DND-41 (cell line): ENCODE measurements around the gene CCL25.

Experiments
- ATAC-seq: fragments of 200-7000 bp; cut with Tn5 transposase; 3 replicates; pipeline ENCODE4 v1.9.1; 2021; ENCODE audit warnings: low read depth; ENCODE audit not compliant: insufficient read depth
- DNase-seq: peaks from one replicate; pipeline ENCODE4 v3.0.0-alpha.2; 2020
- H2AFZ ChIP-seq: 2 replicates; pipeline ENCODE4 v1.6.0; 2012; ENCODE audit warnings: low read depth, low read length
- H3K27ac ChIP-seq: 2 replicates; pipeline ENCODE4 v1.5.1; 2012; ENCODE audit warnings: low read length, inconsistent platforms
- H3K27me3 ChIP-seq: fragments of 200-600 bp; sonication (generic); 2 replicates; pipeline ENCODE4 v1.6.0; 2012; ENCODE audit warnings: low read length, mild to moderate bottlenecking, inconsistent platforms; ENCODE audit not compliant: insufficient read depth, poor library complexity
- H3K36me3 ChIP-seq: 2 replicates; pipeline ENCODE4 v1.5.1; 2012; ENCODE audit warnings: low read length, inconsistent platforms; ENCODE audit not compliant: insufficient read depth
- H3K4me1 ChIP-seq: 2 replicates; pipeline ENCODE4 v1.5.1; 2012; ENCODE audit warnings: mild to moderate bottlenecking, low read length; ENCODE audit not compliant: insufficient read depth
- H3K4me2 ChIP-seq: 2 replicates; pipeline ENCODE4 v1.6.0; 2012; ENCODE audit warnings: mild to moderate bottlenecking, moderate library complexity, low read length, inconsistent platforms; ENCODE audit not compliant: insufficient read depth
- H3K4me3 ChIP-seq, 2 experiments: fragments of 200-600 bp in 1 of 2; shearing (Covaris generic) in 1 of 2; 2 replicates each; pipeline ENCODE4 v1.5.1; 2012 to 2016; ENCODE audit warnings: inconsistent platforms in 2 of 2, low read length in 2 of 2, mild to moderate bottlenecking in 2 of 2, low read depth in 1 of 2, moderate library complexity in 1 of 2
- H3K79me2 ChIP-seq: 2 replicates; pipeline ENCODE4 v1.6.0; 2012; ENCODE audit warnings: low read length, inconsistent platforms; ENCODE audit not compliant: insufficient read depth
- H3K9ac ChIP-seq: 2 replicates; pipeline ENCODE4 v1.6.0; 2012; ENCODE audit warnings: low read depth, mild to moderate bottlenecking, inconsistent platforms, low read length, moderate library complexity
- H3K9me3 ChIP-seq: 2 replicates; pipeline ENCODE4 v1.5.1; 2012; ENCODE audit warnings: low read length, moderate library complexity, mild to moderate bottlenecking, inconsistent platforms; ENCODE audit not compliant: insufficient read depth, severe bottlenecking
- H4K20me1 ChIP-seq: 2 replicates; pipeline ENCODE4 v1.6.0; 2012; ENCODE audit warnings: low read length; ENCODE audit not compliant: insufficient read depth
- EZH2 ChIP-seq: IDR thresholded peaks from 3 replicates; pipeline ENCODE4 v1.6.1; 2012; ENCODE audit warnings: borderline replicate concordance, low read depth, mild to moderate bottlenecking, moderate library complexity, low read length, inconsistent platforms; ENCODE audit not compliant: severe bottlenecking
- TF ChIP-seq, protein P1 (sequence below): IDR thresholded peaks from 2 replicates; pipeline ENCODE4 v1.5.1; 2012; ENCODE audit warnings: borderline replicate concordance, low read length, moderate library complexity, mild to moderate bottlenecking; ENCODE audit not compliant: poor library complexity, severe bottlenecking; ENCODE audit errors: extremely low read depth

Gene CCL25

DNA sequence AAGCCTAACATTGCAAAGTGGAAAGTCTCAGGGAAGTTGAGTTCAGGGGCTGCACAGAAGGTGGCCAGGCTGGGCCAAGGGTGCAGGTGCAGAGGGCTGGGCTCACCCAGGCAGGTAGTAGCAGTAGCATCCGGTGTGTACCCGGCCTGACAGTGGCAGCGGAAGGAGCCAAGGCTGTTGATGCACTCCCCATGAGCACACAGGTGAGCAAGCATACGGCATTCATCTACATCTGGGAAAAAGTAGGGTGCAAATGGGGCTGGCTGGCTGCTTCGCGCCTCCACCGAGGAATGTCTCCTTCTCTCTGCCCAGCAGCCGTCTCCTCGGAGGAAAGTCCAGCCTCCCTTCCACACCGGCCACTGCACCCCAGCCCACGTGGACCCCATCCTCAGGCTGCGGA is 30.6 kb downstream of the CCL25 start:
- Histone ChIP-seq H3K27ac (no peak overlapping the region), H4K20me1 (no peaks in the 10 kb centered on the region), H3K36me3 (no peaks in the 10 kb centered on the region), H3K4me1 (no peaks in the 10 kb centered on the region), H3K4me3 (no peak overlapping the region), H3K4me2 (no peak overlapping the region), H3K9ac (no peak overlapping the region), H2AFZ (no peak overlapping the region), H3K9me3 (no peaks in the 10 kb centered on the region), H3K79me2 (no peaks in the 10 kb centered on the region), H3K27me3 (no peaks in the 10 kb centered on the region)
- ATAC-seq (no peak), DNase-seq (no peak)
- TF ChIP-seq, protein P1, sequence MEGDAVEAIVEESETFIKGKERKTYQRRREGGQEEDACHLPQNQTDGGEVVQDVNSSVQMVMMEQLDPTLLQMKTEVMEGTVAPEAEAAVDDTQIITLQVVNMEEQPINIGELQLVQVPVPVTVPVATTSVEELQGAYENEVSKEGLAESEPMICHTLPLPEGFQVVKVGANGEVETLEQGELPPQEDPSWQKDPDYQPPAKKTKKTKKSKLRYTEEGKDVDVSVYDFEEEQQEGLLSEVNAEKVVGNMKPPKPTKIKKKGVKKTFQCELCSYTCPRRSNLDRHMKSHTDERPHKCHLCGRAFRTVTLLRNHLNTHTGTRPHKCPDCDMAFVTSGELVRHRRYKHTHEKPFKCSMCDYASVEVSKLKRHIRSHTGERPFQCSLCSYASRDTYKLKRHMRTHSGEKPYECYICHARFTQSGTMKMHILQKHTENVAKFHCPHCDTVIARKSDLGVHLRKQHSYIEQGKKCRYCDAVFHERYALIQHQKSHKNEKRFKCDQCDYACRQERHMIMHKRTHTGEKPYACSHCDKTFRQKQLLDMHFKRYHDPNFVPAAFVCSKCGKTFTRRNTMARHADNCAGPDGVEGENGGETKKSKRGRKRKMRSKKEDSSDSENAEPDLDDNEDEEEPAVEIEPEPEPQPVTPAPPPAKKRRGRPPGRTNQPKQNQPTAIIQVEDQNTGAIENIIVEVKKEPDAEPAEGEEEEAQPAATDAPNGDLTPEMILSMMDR: no peak
- no peak for TF ChIP-seq EZH2

- no peaks in the 10 kb centered on the region for H3K79me2 ChIP-seq
- H4K20me1 ChIP-seq: no peaks in the 10 kb centered on the region
- no peaks in the 10 kb centered on the region for H3K9me3 ChIP-seq
- no peaks in the 10 kb centered on the region for H3K4me1 ChIP-seq
- H3K36me3 ChIP-seq: no peaks in the 10 kb centered on the region
- no peak for DNase-seq
- H2AFZ ChIP-seq: no peak overlapping the region
- H3K27ac ChIP-seq: no peak overlapping the region
- H3K9ac ChIP-seq: no peak overlapping the region
- TF ChIP-seq, protein P1: no peak
- no peak for TF ChIP-seq EZH2
- H3K27me3 ChIP-seq: no peaks in the 10 kb centered on the region
- H3K4me2 ChIP-seq: no peak overlapping the region
- H3K4me3 ChIP-seq: no peak overlapping the region
- no peak for ATAC-seq
These were observed 31.6 kb downstream of the CCL25 start for GRCh38 chr19:8084152-8084551.

DNA sequence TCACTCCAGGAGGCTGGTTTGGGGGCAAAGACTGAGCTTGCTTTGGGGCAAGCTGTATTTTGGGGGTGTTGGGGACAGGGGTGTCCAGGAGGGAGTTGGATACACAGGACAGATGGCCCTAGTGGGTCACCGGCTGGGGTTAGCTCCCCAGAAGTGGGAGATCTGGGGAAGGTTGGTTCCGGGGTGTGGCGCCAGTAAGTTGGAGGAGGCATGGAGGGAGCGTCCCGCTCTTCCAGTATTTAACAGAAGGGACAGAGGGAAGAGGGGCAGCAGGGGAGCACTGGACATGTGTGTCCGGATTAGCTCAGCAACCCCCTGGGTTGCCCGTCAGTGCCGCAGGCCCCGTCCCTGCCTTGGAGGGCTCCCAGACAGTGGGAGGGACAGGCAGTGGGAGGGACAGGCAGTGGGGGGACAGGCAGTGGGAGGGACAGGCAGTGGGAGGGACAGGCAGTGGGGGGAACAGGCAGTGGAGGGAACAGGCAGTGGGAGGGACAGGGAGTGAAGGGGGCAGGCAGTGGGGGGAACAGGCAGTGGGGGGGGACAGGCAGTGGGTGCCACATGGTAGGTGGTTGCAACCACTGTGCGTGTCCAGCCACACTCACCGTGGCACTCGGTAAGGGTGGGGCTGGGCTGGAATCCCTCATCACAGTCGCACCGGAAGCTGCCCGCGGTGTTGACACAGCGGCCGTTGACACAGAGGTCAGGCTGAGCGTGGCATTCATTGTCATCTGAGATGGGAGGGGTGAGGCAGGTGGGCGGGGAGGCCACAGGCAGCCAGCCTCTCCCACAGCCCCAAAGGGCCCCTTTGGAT is 33.2 kb downstream of the CCL25 start:
- H3K4me3 ChIP-seq: no peak overlapping the region
- DNase-seq: peak; percentile 13

More for the DNA sequence above, 33.2 kb downstream of the CCL25 start:
- no peaks in the 10 kb centered on the region for H3K79me2 ChIP-seq
- H4K20me1 ChIP-seq: no peaks in the 10 kb centered on the region
- no peaks in the 10 kb centered on the region for H3K27me3 ChIP-seq
- no peaks in the 10 kb centered on the region for H3K4me1 ChIP-seq
- H3K9ac ChIP-seq: no peak overlapping the region
- TF ChIP-seq, protein P1: no peak
- TF ChIP-seq EZH2: no peak
- H3K9me3 ChIP-seq: no peaks in the 10 kb centered on the region
- no peaks in the 10 kb centered on the region for H3K36me3 ChIP-seq
- no peak for ATAC-seq
- H3K4me2 ChIP-seq: no peak overlapping the region
- H2AFZ ChIP-seq: no peak overlapping the region
- H3K27ac ChIP-seq: no peak overlapping the region
